K562 (cell line): ENCODE measurements around the gene BAIAP3. TPM values are rescaled to one million over a fixed set of nuclear protein-coding genes. Genes with fewer than 3 reads are reported as not detected.
A peak's percentile ranks its signal among the peaks of the same experiment; 100 is the strongest.

Experiments
- AFF1 ChIP-seq, 2 experiments: fragments of 450-650 bp; IDR thresholded peaks; 2 replicates each; pipeline ENCODE4 v1.6.1; 2018; ENCODE audit warnings: mild to moderate bottlenecking in 2 of 2, low read depth in 1 of 2; ENCODE audit not compliant: partially characterized antibody in 2 of 2
- CHD1 ChIP-seq: fragments of 200-600 bp; sonication (generic); IDR thresholded peaks from one replicate; pipeline ENCODE4 v1.6.1; 2012; ENCODE audit warnings: mild to moderate bottlenecking, moderate library complexity, low read length, inconsistent platforms
- CTBP1 ChIP-seq: fragments of 450-650 bp; IDR thresholded peaks from 2 replicates; pipeline ENCODE4 v1.6.1; 2016; ENCODE audit warnings: borderline replicate concordance
- E2F8 ChIP-seq: fragments of 450-650 bp; IDR thresholded peaks from 2 replicates; pipeline ENCODE4 v1.7.1; 2018; ENCODE audit warnings: mild to moderate bottlenecking, low read depth; ENCODE audit not compliant: partially characterized antibody
- EP400 ChIP-seq: fragments of 450-650 bp; IDR thresholded peaks from 2 replicates; pipeline ENCODE4 v1.6.1; 2017; ENCODE audit warnings: antibody characterized with exemption, mild to moderate bottlenecking, moderate library complexity
- ETS2 ChIP-seq: IDR thresholded peaks from 2 replicates; pipeline ENCODE4 v1.6.1; 2016; ENCODE audit warnings: borderline replicate concordance, missing genetic modification characterization, mild to moderate bottlenecking, moderate library complexity, missing compliant biosample characterization; ENCODE audit not compliant: poor library complexity, severe bottlenecking
- ETV6 ChIP-seq, 3 experiments: fragments of 150-350 bp in 1 of 3; sonication (generic) in 1 of 3; formaldehyde crosslinking in 1 of 3; IDR thresholded peaks; 2 replicates each; pipeline versions ENCODE4 v1.6.1 to v1.8.0; 2014 to 2022; ENCODE audit warnings: borderline replicate concordance in 2 of 3, low read depth in 2 of 3, antibody characterized with exemption in 1 of 3, low read length in 1 of 3, mild to moderate bottlenecking in 1 of 3, missing genetic modification reagents in 1 of 3
- KAT7 ChIP-seq: sonication (generic); formaldehyde crosslinking; IDR thresholded peaks from 2 replicates; pipeline ENCODE4 v1.8.0; 2022; ENCODE audit warnings: missing genetic modification reagents, mild to moderate bottlenecking, borderline replicate concordance
- MCM7 ChIP-seq, 2 experiments: fragments of 450-650 bp; IDR thresholded peaks; 2 replicates each; pipeline ENCODE4 v1.6.1; 2016 to 2018
- NFIC ChIP-seq: fragments of 450-650 bp; IDR thresholded peaks from 2 replicates; pipeline ENCODE4 v1.6.1; 2017; ENCODE audit warnings: mild to moderate bottlenecking, inconsistent platforms
- SAP30 ChIP-seq: fragments of 200-600 bp; sonication (generic); IDR thresholded peaks from 2 replicates; pipeline ENCODE4 v1.6.1; 2012; ENCODE audit warnings: borderline replicate concordance, low read depth, mild to moderate bottlenecking, moderate library complexity, low read length, control low read depth, inconsistent platforms; ENCODE audit not compliant: insufficient read depth, poor library complexity, severe bottlenecking
- TCF3 ChIP-seq: sonication (generic); formaldehyde crosslinking; IDR thresholded peaks from 2 replicates; pipeline ENCODE4 v1.4.0; 2020; ENCODE audit warnings: mild to moderate bottlenecking, missing genetic modification reagents
- TRIM25 ChIP-seq: fragments of 450-650 bp; IDR thresholded peaks from 2 replicates; pipeline ENCODE4 v1.7.0; 2016; ENCODE audit warnings: borderline replicate concordance
- ZBTB1 ChIP-seq: sonication (generic); formaldehyde crosslinking; IDR thresholded peaks from 2 replicates; pipeline ENCODE4 v1.8.1; 2023; ENCODE audit warnings: missing genetic modification reagents, low read depth, mild to moderate bottlenecking, borderline replicate concordance
- ZKSCAN8 ChIP-seq: fragments of 200-800 bp; sonication (Bioruptor generic); IDR thresholded peaks from 2 replicates; pipeline ENCODE4 v1.6.1; 2016; ENCODE audit warnings: missing genetic modification characterization, missing compliant biosample characterization
- ZNF384 ChIP-seq: IDR thresholded peaks from 2 replicates; pipeline ENCODE4 v1.6.1; 2012; ENCODE audit warnings: low read depth, low read length, improper control_type of control experiment
- ZNF780A ChIP-seq: fragments of 250-450 bp; sonication (Bioruptor Pico); IDR thresholded peaks from 2 replicates; pipeline ENCODE4 v1.5.0; 2021; ENCODE audit warnings: mild to moderate bottlenecking
- ZNF830 ChIP-seq: fragments of 250-450 bp; sonication (Bioruptor Pico); IDR thresholded peaks from 2 replicates; pipeline ENCODE4 v1.5.0; 2021; ENCODE audit warnings: mild to moderate bottlenecking
- ZSCAN29 ChIP-seq: fragments of 450-650 bp; IDR thresholded peaks from 2 replicates; pipeline ENCODE4 v1.6.1; 2017
- polyA plus RNA-seq, 8 experiments: library from polyadenylated mRNA; depleted of rRNA in 4 of 8; stranded (reverse) in 5 of 8; unstranded in 3 of 8; fragments of >200 nt; fragmentation: Nextera tagmentation in 2 of 8; fragmentation: Illumina TruSeq in 1 of 8; extraction: Ambion mirVana in 2 of 8; extraction: Trizol in 1 of 8; gene quantifications; 2 replicates each; pipeline versions ENCODE4 v1.2.1 to v1.2.3, GENCODE V29; 2011 to 2014; ENCODE audit warnings: inconsistent platforms in 1 of 8, missing spikeins in 1 of 8
- total RNA-seq, 7 experiments: library from RNA; depleted of rRNA in 6 of 7; stranded (reverse); fragments of >200 nt in 6 of 7; fragmentation: Illumina TruSeq in 2 of 7; extraction: Trizol in 2 of 7; gene quantifications; 2 replicates each; pipeline versions ENCODE4 v1.2.1 to v1.2.3, GENCODE V29; 2011 to 2021; ENCODE audit warnings: low replicate concordance in 1 of 7

Gene BAIAP3
- total and polyA plus RNA-seq, 9 of the 15 experiments (the other 6 are each of a cell fraction or from before 2014, with no cell fraction given), result 0.03 to 4.5 (median 0.57) TPM; not detected in 1

- TF ChIP-seq AFF1 (IDR thresholded peaks at IDR 0.05; ENCODE audit: low read depth in 1 of 2, partially characterized antibody in 2 of 2) (peak in 1 of 2 experiments; percentile 20), ZNF780A (CRISPR knock-in tag) (peak; percentile 80), NFIC (no peak), ZSCAN29 (no peak), ZKSCAN8 (peak; percentile 99), EP400 (no peak), TRIM25 (no peak), CTBP1 (0 out of 2 replicates have a peak, but pooled peaks have one; percentile 27), KAT7 (CRISPR knock-in tag) (no peak), ETS2 (tag) (peak; percentile 96), TCF3 (CRISPR knock-in tag) (peak; percentile 49; the same call in 1 of the 2 replicates), ZNF830 (CRISPR knock-in tag) (peak; percentile 97; the same call in 1 of the 2 replicates), ETV6 (IDR thresholded peaks at IDR 0.05; ENCODE audit: borderline replicate concordance in 1 of 2, low read depth in 2 of 2, low read length in 1 of 2) (no peak), ETV6 (CRISPR knock-in tag; IDR thresholded peaks at IDR 0.05; ENCODE audit: borderline replicate concordance) (no peak), E2F8 (no peak), MCM7 (IDR thresholded peaks at IDR 0.05) (no peak), ZNF384 (no peak), ZBTB1 (CRISPR knock-in tag) (no peak), CHD1 (no peak), SAP30 (no peak)
Measured at GRCh38 chr16:1293921-1294656, 39.4 kb upstream of the BAIAP3 start (continued).
